ENCODE measurements around the gene NEK10.
"Not testable (repeated sequence)": the region's sequence is repeated elsewhere in the genome, so short reads cannot be mapped to it uniquely, and the experiment has no call there.

NEK10 gene

GRCh38 chr3:27349832-27350231 is 19.4 kb downstream of the NEK10 start:
- DNase-seq = no peak

- DNase-seq = no peak
Measured at GRCh38 chr3:27345959-27346865, 23.0 kb downstream of the NEK10 start.

- no peak for DNase-seq
Measured at GRCh38 chr3:27345493-27345892, 23.7 kb downstream of the NEK10 start.

- no peak for DNase-seq
Measured at GRCh38 chr3:27345045-27345444, 24.1 kb downstream of the NEK10 start.

- DNase-seq = no peak
Measured at GRCh38 chr3:27344192-27344591, 25.0 kb downstream of the NEK10 start.

GRCh38 chr3:27342267-27342666 is 26.9 kb downstream of the NEK10 start:
- no peak for DNase-seq

- no peak for DNase-seq
Measured at GRCh38 chr3:27340534-27340933, 28.6 kb downstream of the NEK10 start.

GRCh38 chr3:27335571-27335970 is 33.6 kb downstream of the NEK10 start:
- DNase-seq = no peak

GRCh38 chr3:27333843-27334242 is 35.3 kb downstream of the NEK10 start:
- no peak for DNase-seq

GRCh38 chr3:27328982-27329762 is 40.0 kb downstream of the NEK10 start:
- DNase-seq = not testable (repeated sequence)

- DNase-seq = no peak
Measured at GRCh38 chr3:27326629-27327545, 42.3 kb downstream of the NEK10 start.

GRCh38 chr3:27326202-27326601 is 43.0 kb downstream of the NEK10 start:
- no peak for DNase-seq

GRCh38 chr3:27325419-27325818 is 43.8 kb downstream of the NEK10 start:
- no peak for DNase-seq

GRCh38 chr3:27324686-27325085 is 44.5 kb downstream of the NEK10 start:
- no peak for DNase-seq

- DNase-seq = no peak
Measured at GRCh38 chr3:27323087-27323570, 46.1 kb downstream of the NEK10 start.

- DNase-seq = no peak
Measured at GRCh38 chr3:27322634-27323033, 46.5 kb downstream of the NEK10 start.

- peak; percentile 25 for DNase-seq
Measured at GRCh38 chr3:27319847-27320526, 49.2 kb downstream of the NEK10 start.

GRCh38 chr3:27319304-27319703 is 49.9 kb downstream of the NEK10 start:
- no peak for DNase-seq

GRCh38 chr3:27317096-27317495 is 52.1 kb downstream of the NEK10 start:
- no peak for DNase-seq

- DNase-seq = no peak
Measured at GRCh38 chr3:27315003-27315402, 54.2 kb downstream of the NEK10 start.

- no peak for DNase-seq
Measured at GRCh38 chr3:27312044-27312668, 57.0 kb downstream of the NEK10 start.

GRCh38 chr3:27311400-27311799 is 57.8 kb downstream of the NEK10 start:
- no peak for DNase-seq

Data from NCI-H446 treated with DMSO at 0.1 percent for 48 hours (cell line).